Measurements from ENCODE around the gene PPM1K.

Gene PPM1K

DNA sequence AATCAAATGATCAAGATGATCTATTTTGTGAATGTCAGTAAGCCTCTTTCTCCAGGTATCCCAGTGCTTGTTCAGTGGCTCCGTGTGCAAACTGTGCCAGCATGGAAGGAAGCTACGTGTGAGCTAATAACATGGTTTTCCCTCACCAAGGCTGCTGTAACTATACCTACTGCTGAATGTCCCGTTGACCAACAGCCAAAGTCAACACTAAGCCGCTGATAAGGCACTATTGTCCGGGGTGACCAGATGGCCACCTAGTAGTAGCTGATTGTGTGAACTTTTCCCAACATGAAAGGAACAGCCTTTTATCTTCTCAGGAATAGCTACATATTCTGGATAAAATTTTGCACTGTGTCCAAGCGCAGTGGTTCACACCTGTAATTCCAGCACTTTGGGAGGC, 68.0 kb downstream of the PPM1K start:
- no peak for DNase-seq

DNA sequence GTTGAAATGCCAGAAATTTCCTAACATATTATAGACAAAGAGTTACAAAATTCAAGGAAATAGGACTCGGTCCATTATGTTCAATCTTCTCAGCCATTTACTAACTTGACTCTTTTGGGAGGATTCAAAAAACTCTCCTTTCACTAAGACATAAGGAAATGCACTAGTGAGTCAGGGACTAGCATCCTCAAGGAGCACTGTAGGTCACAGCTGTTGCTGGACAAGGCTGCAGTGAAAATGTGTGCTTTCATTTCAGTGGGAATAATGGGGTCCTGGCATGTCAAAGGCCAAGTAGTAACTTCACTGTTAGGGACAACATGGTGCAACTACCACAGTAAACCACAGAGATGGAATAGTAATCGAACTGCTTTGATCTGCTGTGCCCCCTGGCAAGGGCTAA, 69.0 kb downstream of the PPM1K start:
- no peak for DNase-seq

DNA sequence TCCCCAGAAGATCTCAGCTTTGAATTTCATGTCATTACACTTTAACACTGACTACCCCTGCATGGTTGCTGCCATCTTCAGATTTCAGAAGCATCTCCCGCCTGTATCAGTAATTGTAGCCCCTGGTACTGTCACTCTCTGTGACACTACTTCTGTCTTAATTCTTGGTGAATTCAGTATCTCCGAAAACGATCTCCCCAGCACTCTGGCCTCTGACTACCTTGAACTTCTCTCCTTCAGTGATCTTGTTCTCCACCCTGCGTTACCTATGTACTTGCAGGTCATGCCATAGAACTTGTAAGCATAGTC, 72.2 kb downstream of the PPM1K start:
- no peak for DNase-seq

DNA sequence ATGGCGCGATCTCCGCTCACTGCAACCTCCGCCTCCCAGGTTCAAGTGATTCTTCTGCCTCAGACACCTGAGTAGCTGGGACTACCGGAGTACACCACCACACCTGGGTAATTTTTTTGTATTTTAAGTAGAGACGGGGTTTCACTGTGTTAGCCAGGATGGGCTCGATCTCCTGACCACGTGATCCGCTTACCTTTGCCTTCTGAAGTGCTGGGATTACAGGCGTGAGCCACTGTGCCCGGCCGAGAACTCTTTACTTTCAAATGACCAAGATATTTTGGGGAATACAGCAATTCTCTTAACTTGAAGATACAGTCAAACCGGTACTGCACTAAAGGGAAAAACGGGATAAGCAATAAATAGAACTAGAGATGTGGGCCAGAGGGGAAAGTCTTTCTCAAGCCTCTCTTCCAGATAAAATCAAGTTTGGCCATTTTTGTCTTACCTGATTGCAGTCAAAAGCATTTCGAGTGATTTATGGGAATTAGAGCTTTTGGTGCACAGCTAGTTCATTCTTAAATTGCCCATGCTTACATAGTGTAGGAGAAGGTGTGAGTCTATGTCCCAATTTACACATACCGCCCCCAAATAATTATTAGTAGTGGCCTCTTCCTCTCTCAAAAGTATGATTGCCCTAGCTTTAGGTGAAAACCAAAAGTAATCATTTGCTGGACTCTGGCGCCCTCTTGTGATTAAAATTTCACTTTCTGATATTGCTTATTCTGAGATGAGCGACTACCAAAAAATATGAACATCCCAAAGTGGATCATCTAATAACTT, 72.7 kb downstream of the PPM1K start:
- DNase-seq = peak; percentile 30

DNA sequence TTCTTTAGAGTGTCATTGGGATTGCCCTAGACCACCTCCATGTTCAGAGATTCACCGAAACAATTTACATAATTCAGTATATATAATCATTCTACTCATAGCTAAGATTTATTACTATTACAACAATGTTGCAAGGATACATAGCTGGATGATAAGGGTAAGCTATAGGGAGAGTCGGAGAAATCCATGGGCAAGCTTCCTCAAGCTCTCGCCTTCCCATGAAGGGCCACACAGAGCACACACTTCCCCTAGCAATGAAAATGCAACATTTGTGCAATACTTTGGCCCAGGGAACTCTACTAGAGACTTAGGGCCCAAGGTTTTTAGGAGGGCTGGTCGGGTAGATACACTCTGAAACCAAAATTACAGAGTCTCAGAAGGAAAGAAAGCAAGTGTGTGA, 76.2 kb downstream of the PPM1K start:
- DNase-seq = no peak

Data from NCI-H1694 treated with DMSO at 0.1 percent for 48 hours (cell line).